ENCODE data around the gene RFTN1. TPM values are rescaled to one million over a fixed set of nuclear protein-coding genes. Genes with fewer than 3 reads are reported as not detected.

Gene RFTN1
- polyA plus RNA-seq, 2 of the 4 experiments (the other 2 are of a cell fraction), result 1.8 to 3.7 TPM

DNA sequence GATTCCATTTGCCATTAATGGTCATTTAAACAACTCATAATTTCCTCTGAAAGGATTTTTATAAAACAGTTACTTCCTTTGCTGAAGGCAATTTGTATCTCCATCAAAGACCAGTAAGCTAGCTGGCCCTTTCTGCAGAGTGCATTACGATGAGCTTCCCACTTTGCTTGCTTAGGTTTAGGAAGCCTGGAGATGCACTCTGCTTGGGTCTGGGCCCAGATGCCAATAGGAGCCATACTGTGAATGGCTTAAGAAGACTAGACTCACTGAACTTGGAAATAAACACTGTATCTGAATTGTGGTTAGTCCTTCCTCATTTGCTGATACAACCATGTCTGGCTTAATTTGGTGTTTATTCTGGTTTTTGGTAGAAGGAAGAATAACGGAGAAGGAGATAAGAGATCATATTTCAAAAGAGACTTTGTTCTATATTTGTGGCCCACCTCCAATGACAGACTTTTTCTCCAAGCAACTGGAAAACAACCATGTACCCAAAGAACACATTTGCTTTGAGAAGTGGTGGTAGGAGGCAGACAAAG lies 210.4 kb downstream of the RFTN1 start:
- Histone ChIP-seq H3K4me2 (no peak overlapping the region), H3K4me1 (no peaks in the 10 kb centered on the region), H3K4me3 (no peak overlapping the region), H3K9me3 (no peaks in the 10 kb centered on the region), H3K27ac (no peak overlapping the region)
- ATAC-seq (no peak), DNase-seq (ENCODE audit: low read depth in 1 of 2, low spot score in 1 of 2) (no peak), FAIRE-seq (no peak)
- POLR2A ChIA-PET, result no interaction called here
- CTCF ChIA-PET, result interaction anchor here (0.5 to 0.9 kb wide), 2 partner anchors 13 to 248 kb away, joined by 3 to 5 read pairs; no protein-coding TSS in a partner anchor
- TF ChIP-seq RNF2 (IDR thresholded peaks at IDR 0.05; ENCODE audit: borderline replicate concordance, low read depth), result no peak
- TF ChIP-seq KDM5A (IDR thresholded peaks at IDR 0.05), result no peak
- TF ChIP-seq ZSCAN20 (CRISPR knock-in tag; IDR thresholded peaks at IDR 0.05), result no peak
- TF ChIP-seq, protein P1, sequence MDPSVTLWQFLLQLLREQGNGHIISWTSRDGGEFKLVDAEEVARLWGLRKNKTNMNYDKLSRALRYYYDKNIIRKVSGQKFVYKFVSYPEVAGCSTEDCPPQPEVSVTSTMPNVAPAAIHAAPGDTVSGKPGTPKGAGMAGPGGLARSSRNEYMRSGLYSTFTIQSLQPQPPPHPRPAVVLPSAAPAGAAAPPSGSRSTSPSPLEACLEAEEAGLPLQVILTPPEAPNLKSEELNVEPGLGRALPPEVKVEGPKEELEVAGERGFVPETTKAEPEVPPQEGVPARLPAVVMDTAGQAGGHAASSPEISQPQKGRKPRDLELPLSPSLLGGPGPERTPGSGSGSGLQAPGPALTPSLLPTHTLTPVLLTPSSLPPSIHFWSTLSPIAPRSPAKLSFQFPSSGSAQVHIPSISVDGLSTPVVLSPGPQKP (IDR thresholded peaks at IDR 0.05; ENCODE audit: low read depth, low read length), result no peak
- TF ChIP-seq RFX5 (IDR thresholded peaks at IDR 0.05), result no peak
- no peak for TF ChIP-seq PBX3 (IDR thresholded peaks at IDR 0.05)
- no peak for TF ChIP-seq NPAS2 (CRISPR knock-in tag; IDR thresholded peaks at IDR 0.05; ENCODE audit: borderline replicate concordance)
- TF ChIP-seq ZC3H11A (IDR thresholded peaks at IDR 0.05), result no peak
- no peak for TF ChIP-seq RARB (CRISPR knock-in tag; IDR thresholded peaks at IDR 0.05)
- TF ChIP-seq HDAC2 (IDR thresholded peaks at IDR 0.05), result no peak
- no peak for TF ChIP-seq BHLHE40 (IDR thresholded peaks at IDR 0.05; ENCODE audit: low read depth, low read length)
- TF ChIP-seq, protein P2, sequence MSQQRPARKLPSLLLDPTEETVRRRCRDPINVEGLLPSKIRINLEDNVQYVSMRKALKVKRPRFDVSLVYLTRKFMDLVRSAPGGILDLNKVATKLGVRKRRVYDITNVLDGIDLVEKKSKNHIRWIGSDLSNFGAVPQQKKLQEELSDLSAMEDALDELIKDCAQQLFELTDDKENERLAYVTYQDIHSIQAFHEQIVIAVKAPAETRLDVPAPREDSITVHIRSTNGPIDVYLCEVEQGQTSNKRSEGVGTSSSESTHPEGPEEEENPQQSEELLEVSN (IDR thresholded peaks at IDR 0.05; ENCODE audit: borderline replicate concordance, low read depth), result no peak
- TF ChIP-seq KDM1A (IDR thresholded peaks at IDR 0.05; ENCODE audit: low read depth), result no peak
- no peak for TF ChIP-seq USF2 (IDR thresholded peaks at IDR 0.05)
- no peak for TF ChIP-seq CBX8 (IDR thresholded peaks at IDR 0.05)
- TF ChIP-seq FOSL2 (IDR thresholded peaks at IDR 0.05), result no peak
- no peak for TF ChIP-seq FOSL2 (CRISPR knock-in tag; IDR thresholded peaks at IDR 0.05)
- no peak for TF ChIP-seq JUNB (IDR thresholded peaks at IDR 0.05)
- 95% methylated on average over 2 of the region's 2 CpGs for WGBS (ENCODE audit: missing lambda C conversion rate)

DNA sequence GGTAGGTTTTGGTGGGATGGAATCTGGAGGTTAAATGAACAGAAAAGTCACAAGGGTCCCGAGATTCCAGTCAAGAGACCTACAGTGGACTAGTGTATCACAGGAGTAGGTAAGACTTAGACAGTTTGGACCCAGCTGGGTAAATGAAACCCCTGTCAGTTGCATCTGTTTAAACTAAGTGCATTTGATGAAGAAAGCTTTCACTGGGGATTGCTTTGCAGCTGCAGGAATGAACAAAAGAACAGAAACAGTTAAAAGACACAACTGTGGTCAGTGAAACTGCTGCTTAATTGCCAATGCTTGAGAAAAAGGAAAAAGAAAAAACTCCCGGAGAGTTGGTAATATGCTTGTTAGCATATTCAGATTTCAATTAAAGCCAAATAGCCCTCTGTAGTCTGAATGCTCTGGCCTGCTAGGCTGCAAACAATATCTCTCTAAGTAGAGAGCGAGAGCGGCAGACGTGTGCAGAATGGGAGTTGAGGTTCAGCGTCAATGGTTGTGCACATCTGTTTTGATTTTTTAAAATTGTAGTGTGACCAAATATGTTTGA lies 211.3 kb downstream of the RFTN1 start:
- Histone ChIP-seq H3K4me3 (no peak overlapping the region), H3K4me2 (no peak overlapping the region), H3K9me3 (0 out of 3 replicates have a peak, but pooled peaks cover 3% of the 10 kb centered on the region), H3K4me1 (no peaks in the 10 kb centered on the region), H3K27ac (no peak overlapping the region)
- ChIA-PET CTCF (interaction anchor here (3.0 kb wide), 1 partner anchor 12 kb away, joined by 16 read pairs; no protein-coding TSS in a partner anchor), POLR2A (no interaction called here)
- DNase-seq (ENCODE audit: low read depth in 1 of 2, low spot score in 1 of 2) (no peak), FAIRE-seq (no peak), ATAC-seq (no peak)
- 91% methylated on average over 6 of the region's 6 CpGs for WGBS (ENCODE audit: missing lambda C conversion rate)
- TF ChIP-seq JUNB (IDR thresholded peaks at IDR 0.05) (no peak), GATA3 (IDR thresholded peaks at IDR 0.05; ENCODE audit: borderline replicate concordance) (no peak), EHF (CRISPR knock-in tag; IDR thresholded peaks at IDR 0.05) (no peak), HOXA7 (CRISPR knock-in tag; IDR thresholded peaks at IDR 0.05) (no peak), ZSCAN20 (CRISPR knock-in tag; IDR thresholded peaks at IDR 0.05) (no peak), MAZ (IDR thresholded peaks at IDR 0.05; ENCODE audit: borderline replicate concordance, low read depth, low read length) (no peak), CTCF (IDR thresholded peaks at IDR 0.05) (no peak), CEBPB (IDR thresholded peaks at IDR 0.05) (no peak), ZC3H11A (IDR thresholded peaks at IDR 0.05) (no peak), EP300 (IDR thresholded peaks at IDR 0.05) (no peak), HOXB5 (CRISPR knock-in tag; IDR thresholded peaks at IDR 0.05) (no peak), MAX (IDR thresholded peaks at IDR 0.05) (no peak), CBX2 (IDR thresholded peaks at IDR 0.05; ENCODE audit: borderline replicate concordance, low read depth) (no peak), PBX3 (IDR thresholded peaks at IDR 0.05) (no peak), KDM5A (IDR thresholded peaks at IDR 0.05) (no peak), BCL3 (IDR thresholded peaks at IDR 0.05) (no peak), SREBF2 (IDR thresholded peaks at IDR 0.05) (no peak), POLR2A (IDR thresholded peaks at IDR 0.05; ENCODE audit: low read length) (no peak), HEYL (CRISPR knock-in tag; IDR thresholded peaks at IDR 0.05) (no peak)
